Hindlimb muscle (tissue), 1 donor: ENCODE results near the gene RND2. TPM values are rescaled to one million over a fixed set of nuclear protein-coding genes. Genes with fewer than 3 reads are reported as not detected.
"Not testable (repeated sequence)": the region's sequence is repeated elsewhere in the genome, so short reads cannot be mapped to it uniquely, and the experiment has no call there.

ENCODE experiments used
- DNase-seq: peaks from one replicate; pipeline ENCODE4 v3.0.0-alpha.2; 2013
- polyA plus RNA-seq: library from polyadenylated mRNA; unstranded; fragments of 120-200 nt; gene quantifications from one replicate; pipeline ENCODE4 v1.2.1, GENCODE V29; 2013; ENCODE audit not compliant: insufficient read length

The RND2 gene
- polyA plus RNA-seq, 1 donor = 0.45 TPM

GRCh38 chr17:43027091-43028032, 2.3 kb downstream of the RND2 start:
- DNase-seq = no peak

GRCh38 chr17:43028221-43028861, 3.3 kb downstream of the RND2 start:
- DNase-seq = no peak

GRCh38 chr17:43030137-43030767, 5.2 kb downstream of the RND2 start:
- DNase-seq = no peak

GRCh38 chr17:43031666-43032065, 6.6 kb downstream of the RND2 start:
- no peak for DNase-seq

- no peak for DNase-seq
Observed at GRCh38 chr17:43033948-43034881, 9.2 kb downstream of the RND2 start.

GRCh38 chr17:43034894-43035293, 9.9 kb downstream of the RND2 start:
- no peak for DNase-seq

- DNase-seq = no peak
Observed at GRCh38 chr17:43039646-43040045, 14.6 kb downstream of the RND2 start.

- no peak for DNase-seq
Observed at GRCh38 chr17:43040655-43041054, 15.6 kb downstream of the RND2 start.

GRCh38 chr17:43042025-43042628, 17.1 kb downstream of the RND2 start:
- no peak for DNase-seq

GRCh38 chr17:43043307-43043706, 18.3 kb downstream of the RND2 start:
- no peak for DNase-seq

GRCh38 chr17:43044024-43044423, 19.0 kb downstream of the RND2 start:
- no peak for DNase-seq

GRCh38 chr17:43051969-43052368, 26.9 kb downstream of the RND2 start:
- DNase-seq = no peak

GRCh38 chr17:43053008-43053407, 28.0 kb downstream of the RND2 start:
- not testable (repeated sequence) for DNase-seq

GRCh38 chr17:43056051-43056450, 31.0 kb downstream of the RND2 start:
- DNase-seq = no peak

- DNase-seq = no peak
Observed at GRCh38 chr17:43062984-43063638, 38.1 kb downstream of the RND2 start.

GRCh38 chr17:43068570-43069367, 43.7 kb downstream of the RND2 start:
- no peak for DNase-seq

GRCh38 chr17:43069368-43069898, 44.4 kb downstream of the RND2 start:
- no peak for DNase-seq

- DNase-seq = no peak
Observed at GRCh38 chr17:43070257-43070656, 45.2 kb downstream of the RND2 start.

- no peak for DNase-seq
Observed at GRCh38 chr17:43070872-43071271, 45.8 kb downstream of the RND2 start.

- DNase-seq = no peak
Observed at GRCh38 chr17:43074869-43075268, 49.8 kb downstream of the RND2 start.
